Measurements from ENCODE around the gene GPR160.

GPR160 gene

DNA sequence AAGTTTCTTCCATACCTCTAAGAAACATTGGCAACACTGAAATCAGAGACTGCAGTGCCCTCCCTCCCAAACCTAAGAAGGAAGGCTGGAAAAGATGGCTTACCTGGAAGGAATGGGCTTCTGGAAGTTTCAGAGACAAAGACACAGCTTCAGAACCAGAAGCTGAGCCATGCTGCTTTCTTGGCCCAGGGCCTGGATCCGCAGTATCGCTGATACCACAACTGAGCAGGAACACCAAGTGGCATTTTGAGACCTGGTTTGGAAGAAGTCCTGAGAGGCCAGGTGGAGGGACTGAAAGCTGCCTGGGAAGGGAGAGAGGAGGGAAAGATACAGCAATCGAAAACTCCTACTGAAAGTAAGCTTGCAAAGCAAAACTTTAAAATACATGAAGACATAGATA, 19.8 kb downstream of the GPR160 start:
- Histone ChIP-seq H3K79me1 (replicated peaks; ENCODE audit: low read length, poor library complexity, severe bottlenecking) (no peaks in the 10 kb centered on the region), H3K4me3 (ENCODE audit: insufficient read depth in 1 of 2, low read depth in 1 of 2, low read length in 2 of 2) (no peak overlapping the region), H3K4me1 (ENCODE audit: control insufficient read depth, insufficient read depth, low read depth, low read length) (peaks cover 2% of the 10 kb centered on the region), H4K8ac (ENCODE audit: low read length) (no peak overlapping the region), H3K36me3 (ENCODE audit: control insufficient read depth in 1 of 2, insufficient read depth in 2 of 2, low read depth in 1 of 2, low read length in 2 of 2) (no peaks in the 10 kb centered on the region), H2BK120ac (ENCODE audit: low read depth, low read length) (no peak overlapping the region), H4K91ac (ENCODE audit: low read length) (no peak overlapping the region), H3K23ac (ENCODE audit: low read length in 2 of 2) (no peak overlapping the region), H3K4ac (ENCODE audit: low read depth in 1 of 2, low read length in 2 of 2) (no peak overlapping the region), H2AFZ (ENCODE audit: low read depth, low read length) (no peak overlapping the region), H2BK12ac (ENCODE audit: low read length in 2 of 2) (no peak overlapping the region), H3K9ac (ENCODE audit: low read length) (no peak overlapping the region), H3K4me2 (ENCODE audit: low read length, poor library complexity, severe bottlenecking) (no peak overlapping the region), H3K27me3 (ENCODE audit: control insufficient read depth in 1 of 2, insufficient read depth in 1 of 2, low read length in 2 of 2) (no peaks in the 10 kb centered on the region), H3K27ac (ENCODE audit: low read length, poor library complexity, severe bottlenecking) (no peak overlapping the region), H3K14ac (ENCODE audit: low read length in 2 of 2) (no peak overlapping the region), H3K9me3 (ENCODE audit: control insufficient read depth, low read length) (peaks cover under 1% of the 10 kb centered on the region), H2BK15ac (ENCODE audit: low read depth, poor library complexity, severe bottlenecking) (no peak overlapping the region), H3K18ac (ENCODE audit: low read depth in 1 of 2, low read length in 2 of 2) (no peak overlapping the region), H2BK5ac (ENCODE audit: low read depth, low read length, poor library complexity, severe bottlenecking) (no peak overlapping the region), H2AK5ac (ENCODE audit: low read length, severe bottlenecking) (no peak overlapping the region)
- 100% methylated on average over 3 of the region's 3 CpGs for WGBS
- no peak for DNase-seq

DNA sequence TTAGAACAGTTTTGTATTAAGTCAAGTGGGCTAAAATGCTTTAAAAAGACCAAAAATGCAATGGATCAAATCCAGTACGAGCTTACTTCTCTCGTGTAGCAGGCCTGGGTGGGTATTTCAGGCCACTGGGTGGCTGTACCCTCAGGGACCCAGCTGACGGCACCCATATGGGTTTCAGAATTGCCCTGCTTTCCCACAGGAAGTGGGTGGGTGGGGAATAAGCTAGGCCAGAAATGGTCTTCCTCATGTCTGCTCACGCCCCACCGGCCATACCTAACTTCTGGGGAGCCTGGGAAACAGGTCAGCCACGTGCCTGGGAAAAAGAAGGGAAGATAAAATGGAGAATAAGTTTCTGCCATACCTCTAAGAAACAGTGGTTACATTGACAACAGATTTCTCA, 20.3 kb downstream of the GPR160 start:
- Histone ChIP-seq H3K9me3 (ENCODE audit: control insufficient read depth, low read length) (no peaks in the 10 kb centered on the region), H3K23ac (ENCODE audit: low read length in 2 of 2) (no peak overlapping the region), H3K27ac (ENCODE audit: low read length, poor library complexity, severe bottlenecking) (no peak overlapping the region), H3K14ac (ENCODE audit: low read length in 2 of 2) (no peak overlapping the region), H2BK5ac (ENCODE audit: low read depth, low read length, poor library complexity, severe bottlenecking) (no peak overlapping the region), H3K27me3 (ENCODE audit: control insufficient read depth in 1 of 2, insufficient read depth in 1 of 2, low read length in 2 of 2) (no peaks in the 10 kb centered on the region), H3K4me2 (ENCODE audit: low read length, poor library complexity, severe bottlenecking) (no peak overlapping the region), H3K18ac (ENCODE audit: low read depth in 1 of 2, low read length in 2 of 2) (no peak overlapping the region), H3K4ac (ENCODE audit: low read depth in 1 of 2, low read length in 2 of 2) (no peak overlapping the region), H3K79me1 (replicated peaks; ENCODE audit: low read length, poor library complexity, severe bottlenecking) (no peaks in the 10 kb centered on the region), H3K36me3 (ENCODE audit: control insufficient read depth in 1 of 2, insufficient read depth in 2 of 2, low read depth in 1 of 2, low read length in 2 of 2) (no peaks in the 10 kb centered on the region), H3K4me1 (ENCODE audit: control insufficient read depth, insufficient read depth, low read depth, low read length) (peaks cover 2% of the 10 kb centered on the region), H3K9ac (ENCODE audit: low read length) (no peak overlapping the region), H3K4me3 (ENCODE audit: insufficient read depth in 1 of 2, low read depth in 1 of 2, low read length in 2 of 2) (no peak overlapping the region), H4K8ac (ENCODE audit: low read length) (no peak overlapping the region), H2AFZ (ENCODE audit: low read depth, low read length) (no peak overlapping the region), H2BK12ac (ENCODE audit: low read length in 2 of 2) (no peak overlapping the region), H2BK120ac (ENCODE audit: low read depth, low read length) (no peak overlapping the region), H2AK5ac (ENCODE audit: low read length, severe bottlenecking) (no peak overlapping the region), H2BK15ac (ENCODE audit: low read depth, poor library complexity, severe bottlenecking) (no peak overlapping the region), H4K91ac (ENCODE audit: low read length) (no peak overlapping the region)
- DNase-seq, result no peak
- WGBS, result 81% methylated on average over 6 of the region's 6 CpGs

DNA sequence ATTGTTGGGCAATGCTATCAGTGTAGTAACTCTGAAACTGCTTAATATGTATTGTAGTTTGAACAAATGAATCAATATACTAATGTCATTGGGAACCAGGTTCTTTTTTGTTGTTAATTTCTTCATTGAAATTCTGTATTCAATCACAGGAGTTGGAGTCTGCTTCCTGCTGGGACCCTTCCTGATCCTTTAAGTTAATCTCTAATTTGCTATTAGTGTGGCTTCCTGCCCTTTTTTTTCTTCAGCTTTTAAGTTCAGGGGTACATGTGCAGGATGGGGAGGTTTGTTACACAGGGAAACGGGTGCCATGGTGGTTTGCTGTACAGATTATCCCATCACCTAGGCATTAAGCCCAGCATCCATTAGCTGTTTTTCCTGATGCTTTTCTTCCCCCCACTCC, 21.7 kb downstream of the GPR160 start:
- Histone ChIP-seq H3K4ac (ENCODE audit: low read depth in 1 of 2, low read length in 2 of 2) (no peak overlapping the region), H3K79me1 (replicated peaks; ENCODE audit: low read length, poor library complexity, severe bottlenecking) (no peaks in the 10 kb centered on the region), H3K4me3 (ENCODE audit: insufficient read depth in 1 of 2, low read depth in 1 of 2, low read length in 2 of 2) (no peak overlapping the region), H2BK120ac (ENCODE audit: low read depth, low read length) (no peak overlapping the region), H3K23ac (ENCODE audit: low read length in 2 of 2) (no peak overlapping the region), H3K27ac (ENCODE audit: low read length, poor library complexity, severe bottlenecking) (no peak overlapping the region), H3K9ac (ENCODE audit: low read length) (no peak overlapping the region), H3K27me3 (ENCODE audit: control insufficient read depth in 1 of 2, insufficient read depth in 1 of 2, low read length in 2 of 2) (no peaks in the 10 kb centered on the region), H3K4me2 (ENCODE audit: low read length, poor library complexity, severe bottlenecking) (no peak overlapping the region), H2AFZ (ENCODE audit: low read depth, low read length) (no peak overlapping the region), H3K9me3 (ENCODE audit: control insufficient read depth, low read length) (no peaks in the 10 kb centered on the region), H2BK5ac (ENCODE audit: low read depth, low read length, poor library complexity, severe bottlenecking) (no peak overlapping the region), H2BK15ac (ENCODE audit: low read depth, poor library complexity, severe bottlenecking) (no peak overlapping the region), H3K4me1 (ENCODE audit: control insufficient read depth, insufficient read depth, low read depth, low read length) (peaks cover 2% of the 10 kb centered on the region), H4K8ac (ENCODE audit: low read length) (no peak overlapping the region), H4K91ac (ENCODE audit: low read length) (no peak overlapping the region), H3K18ac (ENCODE audit: low read depth in 1 of 2, low read length in 2 of 2) (no peak overlapping the region), H2BK12ac (ENCODE audit: low read length in 2 of 2) (no peak overlapping the region), H3K36me3 (ENCODE audit: control insufficient read depth in 1 of 2, insufficient read depth in 2 of 2, low read depth in 1 of 2, low read length in 2 of 2) (no peaks in the 10 kb centered on the region), H3K14ac (ENCODE audit: low read length in 2 of 2) (no peak overlapping the region), H2AK5ac (ENCODE audit: low read length, severe bottlenecking) (no peak overlapping the region)
- 50% methylated on average over 1 of the region's 1 CpG for WGBS
- DNase-seq, result no peak

DNA sequence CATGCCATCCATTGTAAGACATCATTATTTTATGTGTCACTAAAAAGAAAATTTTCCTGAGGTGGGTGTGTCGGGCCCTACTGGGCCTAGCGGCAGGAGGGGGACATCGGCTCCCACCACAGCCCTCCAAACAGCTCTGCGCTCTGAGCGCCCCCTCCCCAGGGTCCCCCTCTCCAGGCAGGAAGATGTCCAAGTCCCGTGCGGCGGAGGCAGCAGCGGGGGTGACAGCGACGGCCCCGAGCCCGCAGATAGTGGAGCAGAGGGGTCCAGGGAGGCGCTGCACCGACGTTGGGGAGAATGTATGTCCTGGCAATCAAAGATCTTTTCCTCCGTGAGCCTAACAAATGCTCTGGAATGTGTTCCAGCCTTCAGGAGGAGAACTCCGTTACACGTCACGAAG, 24.3 kb downstream of the GPR160 start:
- H3K9ac ChIP-seq (ENCODE audit: low read length), result no peak overlapping the region

More for the DNA sequence above, 24.3 kb downstream of the GPR160 start:
- no peaks in the 10 kb centered on the region for H3K36me3 ChIP-seq (ENCODE audit: control insufficient read depth in 1 of 2, insufficient read depth in 2 of 2, low read depth in 1 of 2, low read length in 2 of 2)
- peaks cover 3% of the 10 kb centered on the region for H3K4me1 ChIP-seq (ENCODE audit: control insufficient read depth, insufficient read depth, low read depth, low read length)
- H3K9me3 ChIP-seq (ENCODE audit: control insufficient read depth, low read length), result no peaks in the 10 kb centered on the region
- no peak overlapping the region for H3K14ac ChIP-seq (ENCODE audit: low read length in 2 of 2)
- H2BK120ac ChIP-seq (ENCODE audit: low read depth, low read length), result no peak overlapping the region
- H4K8ac ChIP-seq (ENCODE audit: low read length), result no peak overlapping the region
- H3K23ac ChIP-seq (ENCODE audit: low read length in 2 of 2), result no peak overlapping the region
- no peak for DNase-seq
- H3K27me3 ChIP-seq (ENCODE audit: control insufficient read depth in 1 of 2, insufficient read depth in 1 of 2, low read length in 2 of 2), result no peaks in the 10 kb centered on the region
- H3K4me3 ChIP-seq (ENCODE audit: insufficient read depth in 1 of 2, low read depth in 1 of 2, low read length in 2 of 2), result no peak overlapping the region
- no peak overlapping the region for H2AFZ ChIP-seq (ENCODE audit: low read depth, low read length)
- no peak overlapping the region for H3K27ac ChIP-seq (ENCODE audit: low read length, poor library complexity, severe bottlenecking)
- 96% methylated on average over 20 of the region's 20 CpGs for WGBS
- no peak overlapping the region for H4K91ac ChIP-seq (ENCODE audit: low read length)
- H2BK12ac ChIP-seq (ENCODE audit: low read length in 2 of 2), result no peak overlapping the region
- H3K18ac ChIP-seq (ENCODE audit: low read depth in 1 of 2, low read length in 2 of 2), result no peak overlapping the region
- no peak overlapping the region for H3K4ac ChIP-seq (ENCODE audit: low read depth in 1 of 2, low read length in 2 of 2)
- H3K79me1 ChIP-seq (replicated peaks; ENCODE audit: low read length, poor library complexity, severe bottlenecking), result no peaks in the 10 kb centered on the region
- no peak overlapping the region for H2BK5ac ChIP-seq (ENCODE audit: low read depth, low read length, poor library complexity, severe bottlenecking)
- no peak overlapping the region for H3K4me2 ChIP-seq (ENCODE audit: low read length, poor library complexity, severe bottlenecking)
- H2AK5ac ChIP-seq (ENCODE audit: low read length, severe bottlenecking), result no peak overlapping the region
- H2BK15ac ChIP-seq (ENCODE audit: low read depth, poor library complexity, severe bottlenecking), result no peak overlapping the region

All from mesenchymal stem cell (in vitro differentiated cells and primary cell).